Heart left ventricle (tissue), 16 donors: ENCODE data around the gene SMAD3. TPM values are rescaled to one million over a fixed set of nuclear protein-coding genes. Genes with fewer than 3 reads are reported as not detected.

Experiments used
- ATAC-seq, 4 donors: fragments of 200-7000 bp; cut with Tn5 transposase; one replicate each; pipeline ENCODE4 v1.9.1; 2020 to 2022; ENCODE audit warnings: moderate library complexity in 4 of 4, mild to moderate bottlenecking in 3 of 4, moderate number of reproducible peaks in 1 of 4
- DNase-seq, 5 donors: peaks; one replicate each; pipeline ENCODE4 v3.0.0-alpha.2; 2020
- H3K27ac ChIP-seq, 12 donors: fragments of 200-600 bp; sonication (generic) in 4 of 12; one replicate each; pipeline versions ENCODE4 v1.5.0 to v1.8.0; 2016 to 2022; ENCODE audit warnings: mild to moderate bottlenecking in 2 of 12
- H3K27me3 ChIP-seq, 9 donors: fragments of 200-600 bp; sonication (generic) in 2 of 9; one replicate each; pipeline versions ENCODE4 v1.5.1 to v1.8.0; 2016 to 2022; ENCODE audit warnings: mild to moderate bottlenecking in 3 of 9
- H3K36me3 ChIP-seq, 9 donors: fragments of 200-600 bp; sonication (generic) in 2 of 9; one replicate each; pipeline versions ENCODE4 v1.5.0 to v1.8.0; 2018 to 2022; ENCODE audit warnings: mild to moderate bottlenecking in 2 of 9
- H3K4me1 ChIP-seq, 12 donors: fragments of 200-600 bp; sonication (generic) in 4 of 12; one replicate each; pipeline versions ENCODE4 v1.5.0 to v1.8.0; 2016 to 2022; ENCODE audit warnings: mild to moderate bottlenecking in 3 of 12
- H3K4me3 ChIP-seq, 12 donors: fragments of 200-600 bp; sonication (generic) in 4 of 12; one replicate each; pipeline versions ENCODE4 v1.5.0 to v1.8.0; 2017 to 2022; ENCODE audit warnings: mild to moderate bottlenecking in 9 of 12, moderate library complexity in 4 of 12
- H3K9me3 ChIP-seq, 12 donors: fragments of 200-600 bp; sonication (generic) in 4 of 12; one replicate each; pipeline versions ENCODE4 v1.5.0 to v1.8.0; 2016 to 2022; ENCODE audit warnings: mild to moderate bottlenecking in 1 of 12
- POLR2A ChIP-seq, 2 donors: fragments of 450-650 bp; IDR thresholded peaks; one replicate each; pipeline ENCODE4 v1.6.1; 2017; ENCODE audit warnings: antibody characterized with exemption in 2 of 2, mild to moderate bottlenecking in 2 of 2, moderate library complexity in 2 of 2
- WGBS, 4 donors: extraction: QIAGEN DNeasy Blood & Tissue Kit in 2 of 4; methylation state at CpG; one replicate each; pipeline versions ENCODE4 v1.1.5 to v1.1.7; 2013 to 2018; 5-methylcytosine and 5-hydroxymethylcytosine counted together
- intact Hi-C, 10 donors: fragments of 100-400 bp; cut with DNase I; formaldehyde crosslinking; loops; one replicate each; pipeline versions ENCODE4 v1.11.1 to v1.14.2; 2022
- polyA plus RNA-seq, 2 donors: library from polyadenylated mRNA; stranded (reverse); fragments of 200-250 nt; gene quantifications; one replicate each; pipeline ENCODE4 v1.2.3, GENCODE V29; 2013
- total RNA-seq, 9 donors: library from RNA; depleted of rRNA in 2 of 9; stranded (reverse); fragments of >200 nt in 2 of 9; fragmentation: NEBNext Ultra II Directional in 3 of 9; extraction: Animal tissue kit (Norgen Biotek cat#: 25700) in 3 of 9; gene quantifications; one replicate each; pipeline versions ENCODE4 v1.1.0 to v1.2.4, GENCODE V29; 2016 to 2023
- TF ChIP-seq, protein P1 (sequence below), 12 donors: fragments of 200-600 bp; sonication (generic) in 4 of 12; IDR thresholded peaks; one replicate each; pipeline versions ENCODE4 v1.5.0 to v1.8.0; 2018 to 2022; ENCODE audit warnings: antibody characterized with exemption in 12 of 12, mild to moderate bottlenecking in 5 of 12
- donor health status: ischemic (EF 13 %, LVEDD 7.1; RV severe dilation, severe dysfunction).
- donor health status: healthy with polysubstance abuse.
- donor health status: DM: no; HTN: yes; CAD: no.
- donor health status: DM: no; HTN: no; CAD: no.
- donor health status: ischemic (EF 25% LVEDD 6.9; RV normal size, moderate dysfunction).
- donor health status: ischemic (EF 25% LVEDD 5.7; RV mildly dilated, moderate dysfunction).
- donor health status: healthy.
- donor health status: DM: yes; HTN: yes; CAD: no.
- donor health status: ischemic (EF 35%, LVEDD 5.7; RV mildly dilated, moderate dysfunction).
- donor health status: nonischemic (EF 11% LVEDD 7.7; RV severe dilation, severe dysfunction).
- donor health status: DM: yes; HTN: yes; CAD: no.
- donor health status: PGD.
- donor health status: ischemic (EF 29% LVEDD 5.4; RV normal size, mild dysfunction).
- donor health status: nonischemic (EF 23%, LVEDD 6.1; RV moderate dilation, normal function).

Gene SMAD3
- total and polyA plus RNA-seq, 11 donors: 5.6 to 34.3 (median 15.3) TPM

DNA sequence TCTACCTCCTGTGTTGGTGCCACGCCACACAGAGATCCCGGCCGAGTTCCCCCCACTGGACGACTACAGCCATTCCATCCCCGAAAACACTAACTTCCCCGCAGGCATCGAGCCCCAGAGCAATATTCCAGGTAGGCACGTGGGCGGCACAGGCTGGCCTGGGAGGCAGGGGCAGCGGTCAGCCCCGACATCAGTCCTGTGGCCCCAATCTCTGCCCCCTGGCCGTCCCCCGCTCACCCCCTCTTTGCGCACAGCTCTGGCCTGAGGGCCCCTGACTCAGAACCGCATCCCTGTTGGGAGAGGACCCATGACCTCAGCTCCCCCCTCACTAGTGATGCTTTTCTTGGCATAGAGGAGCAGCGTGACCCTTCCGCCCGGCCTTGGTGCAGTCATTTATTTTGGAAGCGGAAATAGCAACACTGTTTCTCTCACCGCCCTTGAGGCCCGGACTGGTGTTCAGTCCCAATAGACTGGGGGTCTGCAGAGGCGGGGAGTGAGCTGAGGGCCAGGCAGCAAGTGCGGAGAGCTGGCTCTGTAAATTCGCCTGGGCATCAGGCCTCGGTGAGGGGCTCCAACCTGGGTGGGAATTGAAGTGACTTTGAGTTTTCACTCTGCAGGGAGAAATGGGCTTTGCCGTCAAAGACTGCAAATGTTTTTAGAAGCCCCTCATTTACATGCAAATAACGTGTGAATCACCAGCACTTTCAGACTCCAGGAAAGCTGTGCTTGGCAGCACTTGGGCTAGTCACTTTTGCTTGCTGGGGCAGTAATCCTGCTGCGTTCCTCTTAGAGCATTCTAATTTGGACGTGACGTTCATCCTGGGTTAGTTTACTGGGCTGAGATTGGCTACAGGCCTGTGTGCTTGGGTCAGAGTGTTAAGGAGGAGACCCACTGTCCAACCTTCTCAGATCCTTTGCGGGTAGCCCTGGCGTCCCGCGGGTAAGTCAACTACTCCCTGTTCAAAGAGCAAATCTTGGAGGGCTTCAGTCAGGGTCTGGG, 100.2 kb downstream of the SMAD3 start:
- ATAC-seq (peak in 3 of 4 donors; percentile 61 to 73 (median 72)), DNase-seq (peak; percentile 66 to 78 (median 76))
- Histone ChIP-seq H3K27ac (peak overlapping the region in 10 of 12 donors; percentile 29 to 72 (median 50)), H3K9me3 (no peaks in the 10 kb centered on the region), H3K4me3 (no peak overlapping the region), H3K36me3 (peaks cover 0 to 55% (median 36%) of the 10 kb centered on the region in 9 donors), H3K4me1 (peaks cover 0 to 68% (median 48%) of the 10 kb centered on the region in 12 donors), H3K27me3 (no peaks in the 10 kb centered on the region)
- whole genome bisulfite sequencing, 4 donors: 71 to 80% (median 74%) methylated on average over 28 to 34 of the region's 34 CpGs
- no peak for TF ChIP-seq POLR2A (IDR thresholded peaks at IDR 0.05)
- TF ChIP-seq, protein P1, sequence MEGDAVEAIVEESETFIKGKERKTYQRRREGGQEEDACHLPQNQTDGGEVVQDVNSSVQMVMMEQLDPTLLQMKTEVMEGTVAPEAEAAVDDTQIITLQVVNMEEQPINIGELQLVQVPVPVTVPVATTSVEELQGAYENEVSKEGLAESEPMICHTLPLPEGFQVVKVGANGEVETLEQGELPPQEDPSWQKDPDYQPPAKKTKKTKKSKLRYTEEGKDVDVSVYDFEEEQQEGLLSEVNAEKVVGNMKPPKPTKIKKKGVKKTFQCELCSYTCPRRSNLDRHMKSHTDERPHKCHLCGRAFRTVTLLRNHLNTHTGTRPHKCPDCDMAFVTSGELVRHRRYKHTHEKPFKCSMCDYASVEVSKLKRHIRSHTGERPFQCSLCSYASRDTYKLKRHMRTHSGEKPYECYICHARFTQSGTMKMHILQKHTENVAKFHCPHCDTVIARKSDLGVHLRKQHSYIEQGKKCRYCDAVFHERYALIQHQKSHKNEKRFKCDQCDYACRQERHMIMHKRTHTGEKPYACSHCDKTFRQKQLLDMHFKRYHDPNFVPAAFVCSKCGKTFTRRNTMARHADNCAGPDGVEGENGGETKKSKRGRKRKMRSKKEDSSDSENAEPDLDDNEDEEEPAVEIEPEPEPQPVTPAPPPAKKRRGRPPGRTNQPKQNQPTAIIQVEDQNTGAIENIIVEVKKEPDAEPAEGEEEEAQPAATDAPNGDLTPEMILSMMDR (IDR thresholded peaks at IDR 0.05): no peak
- intact Hi-C loops: loop anchor here in 1 of 10 donors (5.0 kb wide), 1 partner anchor 98 kb away; the partner anchor contains the start of gene SMAD3

DNA sequence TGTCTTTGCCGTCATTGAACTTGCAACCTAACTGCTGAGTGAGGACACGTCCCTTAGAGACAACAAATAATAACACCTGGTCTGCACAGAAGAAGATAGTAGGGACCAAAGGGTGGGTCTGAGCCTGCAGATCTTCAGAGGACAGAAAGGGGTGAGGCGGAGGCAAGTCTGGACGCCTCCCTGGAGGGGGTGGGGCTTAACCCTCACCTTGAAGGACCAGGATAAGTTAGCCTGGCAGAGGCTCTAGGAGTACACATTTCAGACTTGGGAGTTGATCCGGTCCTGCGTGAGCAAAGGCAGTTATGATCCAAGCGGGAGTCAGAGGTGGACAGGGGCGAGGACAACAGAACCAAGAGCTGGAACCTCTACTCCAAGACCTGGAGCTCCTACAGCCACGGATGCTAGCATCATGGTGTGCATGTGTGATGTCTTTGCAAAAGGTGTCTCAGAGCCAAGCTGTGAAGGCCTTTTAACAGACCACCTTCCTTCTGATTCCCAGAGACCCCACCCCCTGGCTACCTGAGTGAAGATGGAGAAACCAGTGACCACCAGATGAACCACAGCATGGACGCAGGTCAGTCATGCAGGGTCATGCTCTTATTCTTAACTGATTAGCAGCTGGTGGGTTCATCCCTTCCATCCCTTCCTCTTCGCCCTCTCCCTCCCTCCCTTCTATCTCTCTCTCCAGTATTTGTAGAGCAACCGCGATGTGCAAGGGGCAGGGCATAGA, 101.0 kb downstream of the SMAD3 start:
- no peak for DNase-seq
- no peak for ATAC-seq
- Histone ChIP-seq H3K36me3 (peaks cover 0 to 64% (median 43%) of the 10 kb centered on the region in 9 donors), H3K9me3 (no peaks in the 10 kb centered on the region), H3K4me1 (peaks cover 0 to 65% (median 47%) of the 10 kb centered on the region in 12 donors), H3K27ac (peak overlapping the region in 8 of 12 donors; percentile 14 to 72 (median 43)), H3K27me3 (no peaks in the 10 kb centered on the region), H3K4me3 (no peak overlapping the region)
- intact Hi-C loops: loop anchor here in 1 of 10 donors (5.0 kb wide), 1 partner anchor 99 kb away; the partner anchor contains the start of gene SMAD3
- TF ChIP-seq, protein P1 (IDR thresholded peaks at IDR 0.05): no peak
- no peak for TF ChIP-seq POLR2A (IDR thresholded peaks at IDR 0.05)
- WGBS, 4 donors: 75 to 90% (median 86%) methylated on average over 13 of the region's 13 CpGs

DNA sequence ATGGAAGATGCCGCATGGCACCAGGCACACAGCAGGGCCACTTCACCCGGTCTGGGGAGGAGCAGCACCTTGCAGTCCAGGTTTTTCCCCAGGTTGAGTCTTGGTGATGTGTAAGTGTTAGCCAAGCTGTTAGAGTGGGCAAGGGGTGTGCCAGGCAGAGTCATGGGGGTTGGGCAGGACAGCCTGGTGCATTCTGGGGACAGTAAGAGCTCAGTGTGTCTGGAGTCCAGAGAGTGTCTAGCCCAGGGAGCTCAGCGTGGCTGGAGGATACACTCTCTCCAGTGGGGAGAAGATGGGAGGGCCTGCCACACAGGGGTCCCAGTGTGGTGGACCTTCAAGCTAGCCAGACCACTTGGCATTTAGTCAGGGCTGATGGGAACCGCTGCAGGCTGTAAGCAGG, 101.7 kb downstream of the SMAD3 start:
- no peak for DNase-seq
- no peak overlapping the region for H3K4me3 ChIP-seq
- no peaks in the 10 kb centered on the region for H3K27me3 ChIP-seq
- intact Hi-C loops: loop anchor here in 1 of 10 donors (5.0 kb wide), 1 partner anchor 100 kb away; the partner anchor contains the start of gene SMAD3
- ATAC-seq: no peak
- no peaks in the 10 kb centered on the region for H3K9me3 ChIP-seq
- WGBS, 4 donors: 87 to 97% (median 91%) methylated on average over 3 to 4 of the region's 4 CpGs
- peaks cover 0 to 59% (median 40%) of the 10 kb centered on the region in 12 donors for H3K4me1 ChIP-seq
- TF ChIP-seq POLR2A (IDR thresholded peaks at IDR 0.05): no peak
- TF ChIP-seq, protein P1 (IDR thresholded peaks at IDR 0.05): no peak
- H3K27ac ChIP-seq: peak overlapping the region in 5 of 12 donors; percentile 6 to 40 (median 11)
- H3K36me3 ChIP-seq: peaks cover 0 to 70% (median 46%) of the 10 kb centered on the region in 9 donors
